Subcutaneous abdominal adipose tissue (tissue), 5 donors: ENCODE results near the gene TNFSF12.
A peak's percentile ranks its signal among the peaks of the same experiment; 100 is the strongest.

Experiments
- H3K27ac ChIP-seq: one replicate; pipeline ENCODE4 v1.7.0; 2013; ENCODE audit warnings: low read depth, mild to moderate bottlenecking, inconsistent platforms, low read length, moderate library complexity
- H3K27me3 ChIP-seq, 5 donors: one replicate each; pipeline ENCODE4 v1.7.0; 2013; ENCODE audit warnings: low read length in 5 of 5, inconsistent platforms in 1 of 5; ENCODE audit not compliant: control insufficient read depth in 5 of 5, insufficient read depth in 4 of 5
- H3K36me3 ChIP-seq, 5 donors: one replicate each; pipeline ENCODE4 v1.7.0; 2013; ENCODE audit warnings: low read length in 5 of 5; ENCODE audit not compliant: control insufficient read depth in 5 of 5, insufficient read depth in 5 of 5
- H3K4me1 ChIP-seq, 5 donors: one replicate each; pipeline ENCODE4 v1.7.0; 2013; ENCODE audit warnings: low read length in 5 of 5, mild to moderate bottlenecking in 3 of 5, moderate library complexity in 1 of 5; ENCODE audit not compliant: control insufficient read depth in 5 of 5, insufficient read depth in 5 of 5
- H3K4me3 ChIP-seq, 5 donors: one replicate each; pipeline ENCODE4 v1.7.0; 2013; ENCODE audit warnings: low read length in 5 of 5, low read depth in 1 of 5
- H3K9ac ChIP-seq, 5 donors: one replicate each; pipeline ENCODE4 v1.7.0; 2013; ENCODE audit warnings: low read length in 5 of 5, mild to moderate bottlenecking in 4 of 5, moderate library complexity in 3 of 5
- H3K9me3 ChIP-seq, 5 donors: one replicate each; pipeline ENCODE4 v1.7.0; 2013; ENCODE audit warnings: low read length in 5 of 5; ENCODE audit not compliant: control insufficient read depth in 5 of 5
- donor health status: healthy.
- donor health status: healthy.
- donor health status: healthy.
- donor health status: healthy.
- donor health status: healthy.

The TNFSF12 gene

GRCh38 chr17:7538891-7539545 lies 9.8 kb upstream of the TNFSF12 start:
- Histone ChIP-seq H3K4me1 (no peaks in the 10 kb centered on the region), H3K4me3 (no peak overlapping the region), H3K27ac (no peak overlapping the region), H3K9me3 (peaks cover 4 to 13% (median 8%) of the 10 kb centered on the region in 5 donors), H3K9ac (no peak overlapping the region), H3K27me3 (peaks cover 0 to 2% (median 0%) of the 10 kb centered on the region in 5 donors), H3K36me3 (no peaks in the 10 kb centered on the region)

- Histone ChIP-seq H3K4me1 (peaks cover 0 to 3% (median 0%) of the 10 kb centered on the region in 5 donors), H3K27ac (no peak overlapping the region), H3K36me3 (no peaks in the 10 kb centered on the region), H3K27me3 (peaks cover 0 to 2% (median 0%) of the 10 kb centered on the region in 5 donors), H3K9me3 (peaks cover 4 to 13% (median 8%) of the 10 kb centered on the region in 5 donors), H3K9ac (no peak overlapping the region), H3K4me3 (no peak overlapping the region)
These were observed 7.7 kb upstream of the TNFSF12 start for GRCh38 chr17:7541074-7541621.

- H3K4me1 ChIP-seq = peaks cover 6 to 17% (median 16%) of the 10 kb centered on the region in 5 donors
- no peaks in the 10 kb centered on the region for H3K27me3 ChIP-seq
- H3K27ac ChIP-seq = no peak overlapping the region
- H3K9me3 ChIP-seq = no peaks in the 10 kb centered on the region
- H3K36me3 ChIP-seq = no peaks in the 10 kb centered on the region
- H3K4me3 ChIP-seq = no peak overlapping the region
- H3K9ac ChIP-seq = no peak overlapping the region
These were observed 3.9 kb upstream of the TNFSF12 start for GRCh38 chr17:7544911-7545310.

GRCh38 chr17:7549401-7550055 lies 670 bp downstream of the TNFSF12 start:
- Histone ChIP-seq H3K36me3 (peaks cover 0 to 23% (median 14%) of the 10 kb centered on the region in 5 donors), H3K27me3 (no peaks in the 10 kb centered on the region), H3K9me3 (no peaks in the 10 kb centered on the region), H3K9ac (peak overlapping the region; percentile 6 to 71 (median 67)), H3K27ac (peak overlapping the region; percentile 62), H3K4me1 (peaks cover 6 to 34% (median 23%) of the 10 kb centered on the region in 5 donors), H3K4me3 (peak overlapping the region; percentile 80 to 91 (median 84))

- Histone ChIP-seq H3K4me3 (peak overlapping the region in 1 of 5 donors; percentile 80), H3K4me1 (peaks cover 6 to 38% (median 23%) of the 10 kb centered on the region in 5 donors), H3K36me3 (peaks cover 0 to 23% (median 14%) of the 10 kb centered on the region in 5 donors), H3K9me3 (no peaks in the 10 kb centered on the region), H3K27me3 (no peaks in the 10 kb centered on the region), H3K9ac (peak overlapping the region in 2 of 5 donors; percentile 68 to 71), H3K27ac (peak overlapping the region; percentile 62)
These were observed 1.5 kb downstream of the TNFSF12 start for GRCh38 chr17:7550344-7550743.

- H3K9me3 ChIP-seq = no peaks in the 10 kb centered on the region
- H3K27ac ChIP-seq = no peak overlapping the region
- no peak overlapping the region for H3K4me3 ChIP-seq
- peaks cover 6 to 42% (median 23%) of the 10 kb centered on the region in 5 donors for H3K4me1 ChIP-seq
- H3K27me3 ChIP-seq = no peaks in the 10 kb centered on the region
- H3K9ac ChIP-seq = no peak overlapping the region
- peaks cover 0 to 23% (median 14%) of the 10 kb centered on the region in 5 donors for H3K36me3 ChIP-seq
These were observed 2.5 kb downstream of the TNFSF12 start for GRCh38 chr17:7551396-7551795.

- Histone ChIP-seq H3K9ac (peak overlapping the region in 1 of 5 donors; percentile 35), H3K27me3 (no peaks in the 10 kb centered on the region), H3K27ac (no peak overlapping the region), H3K9me3 (no peaks in the 10 kb centered on the region), H3K36me3 (peaks cover 0 to 23% (median 14%) of the 10 kb centered on the region in 5 donors), H3K4me1 (peaks cover 9 to 53% (median 33%) of the 10 kb centered on the region in 5 donors), H3K4me3 (no peak overlapping the region)
These were observed 3.8 kb downstream of the TNFSF12 start for GRCh38 chr17:7552621-7553051.

- Histone ChIP-seq H3K27ac (no peak overlapping the region), H3K4me3 (no peak overlapping the region), H3K27me3 (no peaks in the 10 kb centered on the region), H3K4me1 (peaks cover 12 to 57% (median 37%) of the 10 kb centered on the region in 5 donors), H3K36me3 (peaks cover 0 to 23% (median 14%) of the 10 kb centered on the region in 5 donors), H3K9me3 (no peaks in the 10 kb centered on the region), H3K9ac (no peak overlapping the region)
These were observed 4.5 kb downstream of the TNFSF12 start for GRCh38 chr17:7553356-7553755.

GRCh38 chr17:7555320-7555948 lies 6.6 kb downstream of the TNFSF12 start:
- H3K4me3 ChIP-seq = no peak overlapping the region
- peaks cover 8 to 59% (median 40%) of the 10 kb centered on the region in 5 donors for H3K4me1 ChIP-seq
- no peak overlapping the region for H3K27ac ChIP-seq
- no peaks in the 10 kb centered on the region for H3K9me3 ChIP-seq
- H3K9ac ChIP-seq = no peak overlapping the region
- no peaks in the 10 kb centered on the region for H3K27me3 ChIP-seq
- H3K36me3 ChIP-seq = peaks cover 0 to 27% (median 14%) of the 10 kb centered on the region in 5 donors
